ENCODE data around the gene C1GALT1.

C1GALT1 gene

DNA sequence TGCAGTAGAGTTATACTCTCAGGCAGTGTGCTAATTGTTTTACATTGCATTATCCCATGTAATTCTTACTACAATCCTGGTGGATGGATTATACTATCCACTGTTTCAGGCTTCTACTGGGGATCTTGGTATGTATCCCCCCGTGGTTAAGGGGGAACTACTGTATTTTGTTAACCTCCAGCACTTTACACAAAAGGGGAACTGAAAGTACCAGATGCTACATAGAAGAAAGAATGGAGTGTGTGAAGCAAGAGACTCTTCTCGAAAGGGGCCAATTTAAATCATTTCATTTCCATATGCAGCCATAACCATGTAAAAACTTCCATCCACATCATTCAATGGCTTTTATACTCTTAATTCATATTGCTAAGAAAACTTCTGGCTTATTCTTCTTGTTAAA lies 69.4 kb downstream of the C1GALT1 start:
- peak; percentile 95 for TF ChIP-seq SPI1 (IDR thresholded peaks at IDR 0.05; ENCODE audit: borderline replicate concordance, low read depth)
- TF ChIP-seq POLR2AphosphoS5 (IDR thresholded peaks at IDR 0.05; ENCODE audit: low read depth): no peak
- peak; percentile 34 to 38 for DNase-seq (ENCODE audit: low read depth in 1 of 2, low spot score in 1 of 2)
- no peaks in the 10 kb centered on the region for H3K27me3 ChIP-seq (ENCODE audit: insufficient read depth, poor library complexity, severe bottlenecking)
- H3K27ac ChIP-seq (replicated peaks): no peak overlapping the region
- H3K4me3 ChIP-seq (replicated peaks; ENCODE audit: insufficient read depth, low read length): no peak overlapping the region

- H3K4me3 ChIP-seq (replicated peaks; ENCODE audit: insufficient read depth, low read length): no peak overlapping the region
- no peak for DNase-seq (ENCODE audit: low read depth in 1 of 2, low spot score in 1 of 2)
- no peaks in the 10 kb centered on the region for H3K27me3 ChIP-seq (ENCODE audit: insufficient read depth, poor library complexity, severe bottlenecking)
- H3K27ac ChIP-seq (replicated peaks): no peak overlapping the region
- TF ChIP-seq, protein P1, sequence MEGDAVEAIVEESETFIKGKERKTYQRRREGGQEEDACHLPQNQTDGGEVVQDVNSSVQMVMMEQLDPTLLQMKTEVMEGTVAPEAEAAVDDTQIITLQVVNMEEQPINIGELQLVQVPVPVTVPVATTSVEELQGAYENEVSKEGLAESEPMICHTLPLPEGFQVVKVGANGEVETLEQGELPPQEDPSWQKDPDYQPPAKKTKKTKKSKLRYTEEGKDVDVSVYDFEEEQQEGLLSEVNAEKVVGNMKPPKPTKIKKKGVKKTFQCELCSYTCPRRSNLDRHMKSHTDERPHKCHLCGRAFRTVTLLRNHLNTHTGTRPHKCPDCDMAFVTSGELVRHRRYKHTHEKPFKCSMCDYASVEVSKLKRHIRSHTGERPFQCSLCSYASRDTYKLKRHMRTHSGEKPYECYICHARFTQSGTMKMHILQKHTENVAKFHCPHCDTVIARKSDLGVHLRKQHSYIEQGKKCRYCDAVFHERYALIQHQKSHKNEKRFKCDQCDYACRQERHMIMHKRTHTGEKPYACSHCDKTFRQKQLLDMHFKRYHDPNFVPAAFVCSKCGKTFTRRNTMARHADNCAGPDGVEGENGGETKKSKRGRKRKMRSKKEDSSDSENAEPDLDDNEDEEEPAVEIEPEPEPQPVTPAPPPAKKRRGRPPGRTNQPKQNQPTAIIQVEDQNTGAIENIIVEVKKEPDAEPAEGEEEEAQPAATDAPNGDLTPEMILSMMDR (IDR thresholded peaks at IDR 0.05; ENCODE audit: insufficient read depth, low read length): no peak
- TF ChIP-seq GABPA (IDR thresholded peaks at IDR 0.05; ENCODE audit: low read depth): no peak
- no peak for TF ChIP-seq REST (IDR thresholded peaks at IDR 0.05; ENCODE audit: insufficient replicate concordance, low read depth)
- TF ChIP-seq POLR2AphosphoS5 (IDR thresholded peaks at IDR 0.05; ENCODE audit: low read depth): no peak
- no peak for TF ChIP-seq SPI1 (IDR thresholded peaks at IDR 0.05; ENCODE audit: borderline replicate concordance, low read depth)
Observed at GRCh38 chr7:7254319-7254718, 72.0 kb downstream of the C1GALT1 start.

DNA sequence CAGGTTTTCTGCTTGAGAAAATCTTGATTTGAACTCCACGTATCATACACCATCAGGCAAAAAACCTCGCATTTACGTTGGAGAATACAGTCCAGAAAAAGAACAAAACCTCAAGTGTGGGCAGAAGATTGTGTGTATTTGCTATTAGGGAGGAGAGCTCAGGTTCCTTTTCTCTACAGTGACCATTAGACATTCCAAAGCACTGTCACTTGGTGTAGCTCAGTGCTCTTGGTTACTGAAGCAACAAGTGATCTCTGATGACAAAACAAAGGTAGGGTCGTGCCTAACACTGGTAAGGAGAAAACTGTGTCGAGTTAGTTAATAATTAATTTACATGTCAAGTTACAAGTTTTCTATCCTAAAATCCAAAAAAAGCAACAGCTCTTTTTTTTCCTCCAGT lies 72.6 kb downstream of the C1GALT1 start:
- no peaks in the 10 kb centered on the region for H3K27me3 ChIP-seq (ENCODE audit: insufficient read depth, poor library complexity, severe bottlenecking)
- no peak overlapping the region for H3K27ac ChIP-seq (replicated peaks)
- no peak overlapping the region for H3K4me3 ChIP-seq (replicated peaks; ENCODE audit: insufficient read depth, low read length)
- no peak for TF ChIP-seq GABPA (IDR thresholded peaks at IDR 0.05; ENCODE audit: low read depth)
- no peak for TF ChIP-seq REST (IDR thresholded peaks at IDR 0.05; ENCODE audit: insufficient replicate concordance, low read depth)
- no peak for TF ChIP-seq POLR2AphosphoS5 (IDR thresholded peaks at IDR 0.05; ENCODE audit: low read depth)
- no peak for TF ChIP-seq SPI1 (IDR thresholded peaks at IDR 0.05; ENCODE audit: borderline replicate concordance, low read depth)
- TF ChIP-seq, protein P1 (IDR thresholded peaks at IDR 0.05; ENCODE audit: insufficient read depth, low read length): no peak
- DNase-seq (ENCODE audit: low read depth in 1 of 2, low spot score in 1 of 2): no peak

GRCh38 chr7:7256731-7257274 lies 74.5 kb downstream of the C1GALT1 start:
- TF ChIP-seq GABPA (IDR thresholded peaks at IDR 0.05; ENCODE audit: low read depth) (no peak), SPI1 (IDR thresholded peaks at IDR 0.05; ENCODE audit: borderline replicate concordance, low read depth) (no peak), REST (IDR thresholded peaks at IDR 0.05; ENCODE audit: insufficient replicate concordance, low read depth) (no peak), POLR2AphosphoS5 (IDR thresholded peaks at IDR 0.05; ENCODE audit: low read depth) (no peak)
- TF ChIP-seq, protein P1 (IDR thresholded peaks at IDR 0.05; ENCODE audit: insufficient read depth, low read length): no peak
- Histone ChIP-seq H3K27me3 (ENCODE audit: insufficient read depth, poor library complexity, severe bottlenecking) (no peaks in the 10 kb centered on the region), H3K4me3 (replicated peaks; ENCODE audit: insufficient read depth, low read length) (no peak overlapping the region), H3K27ac (replicated peaks) (no peak overlapping the region; the same call in 1 of the 2 replicates)
- DNase-seq (ENCODE audit: low read depth in 1 of 2, low spot score in 1 of 2): no peak
